HG02759 (cell line): ENCODE measurements around the gene PAX5.
"Not testable (repeated sequence)": the region's sequence is repeated elsewhere in the genome, so short reads cannot be mapped to it uniquely, and the experiment has no call there.

ENCODE experiments used
- ATAC-seq: cut with Tn5 transposase; IDR thresholded peaks from one replicate; pipeline ENCODE4 v1.9.1; 2021; ENCODE audit warnings: mild to moderate bottlenecking, moderate library complexity; ENCODE audit not compliant: unreplicated experiment

The PAX5 gene

GRCh38 chr9:37033682-37034304 is at the start of gene PAX5:
PAX5 (minus strand) TSS chr9:37034268; CDS start chr9:37034031, 237 bp downstream.
- no peak for ATAC-seq

- ATAC-seq, result no peak
These were observed 49.6 kb upstream of the PAX5 start for GRCh38 chr9:37083654-37084053.

GRCh38 chr9:37082214-37082765 is 48.2 kb upstream of the PAX5 start:
- no peak for ATAC-seq

GRCh38 chr9:37081507-37081906 is 47.4 kb upstream of the PAX5 start:
- ATAC-seq, result not testable (repeated sequence)

- peak; percentile 17 for ATAC-seq
These were observed 46.1 kb upstream of the PAX5 start for GRCh38 chr9:37080165-37080628.

- peak; percentile 87 for ATAC-seq
These were observed 45.5 kb upstream of the PAX5 start for GRCh38 chr9:37079370-37080164.

- peak; percentile 33 for ATAC-seq
These were observed 40.7 kb upstream of the PAX5 start for GRCh38 chr9:37074790-37075189.

GRCh38 chr9:37066139-37066725 is 32.2 kb upstream of the PAX5 start:
- ATAC-seq, result peak; percentile 81

GRCh38 chr9:37062336-37062735 is 28.3 kb upstream of the PAX5 start:
- no peak for ATAC-seq

- ATAC-seq, result no peak
These were observed 27.7 kb upstream of the PAX5 start for GRCh38 chr9:37061768-37062167.

GRCh38 chr9:37060833-37061232 is 26.8 kb upstream of the PAX5 start:
- no peak for ATAC-seq

- no peak for ATAC-seq
These were observed 22.2 kb upstream of the PAX5 start for GRCh38 chr9:37056046-37056920.

GRCh38 chr9:37054363-37054720 is 20.3 kb upstream of the PAX5 start:
- ATAC-seq, result not testable (repeated sequence)

GRCh38 chr9:37053684-37054362 is 19.8 kb upstream of the PAX5 start:
- no peak for ATAC-seq

GRCh38 chr9:37046683-37047082 is 12.6 kb upstream of the PAX5 start:
- ATAC-seq, result no peak

- ATAC-seq, result no peak
These were observed 8.4 kb upstream of the PAX5 start for GRCh38 chr9:37042421-37042820.

- ATAC-seq, result no peak
These were observed 6.5 kb upstream of the PAX5 start for GRCh38 chr9:37040508-37041127.

GRCh38 chr9:37038943-37039464 is 4.9 kb upstream of the PAX5 start:
- no peak for ATAC-seq

GRCh38 chr9:37038302-37038942 is 4.4 kb upstream of the PAX5 start:
- no peak for ATAC-seq
